Measurements from ENCODE around the gene MYT1. TPM values are rescaled to one million over a fixed set of nuclear protein-coding genes. Genes with fewer than 3 reads are reported as not detected.

Gene MYT1
- polyA plus RNA-seq, 3 donors = not detected

DNA sequence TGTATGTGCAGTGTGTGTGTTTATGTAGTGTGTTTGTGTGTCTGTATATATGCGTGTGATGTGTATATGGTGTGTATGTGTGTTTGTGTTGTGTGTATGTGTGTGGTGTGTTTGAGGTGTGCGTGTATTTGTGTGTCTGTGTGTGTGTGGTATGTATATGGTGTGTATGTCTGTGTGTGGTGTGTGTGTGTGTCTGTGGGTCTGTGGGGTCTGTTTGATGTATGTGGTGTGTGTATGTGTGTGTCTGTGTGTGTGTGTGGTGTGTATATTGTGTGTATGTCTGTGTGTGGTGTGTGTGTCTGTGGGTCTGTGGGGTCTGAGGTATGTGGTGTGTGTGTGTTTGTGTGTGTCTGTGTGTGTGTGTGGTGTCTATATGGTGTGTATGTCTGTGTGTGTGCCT is 10.8 kb upstream of the MYT1 start:
- Histone ChIP-seq H3K4me3 (replicated peaks in 1 of 3; ENCODE audit: low read depth in 2 of 3, low read length in 3 of 3) (no peak overlapping the region), H3K79me2 (ENCODE audit: insufficient read depth, low read length) (no peaks in the 10 kb centered on the region), H4K20me1 (ENCODE audit: insufficient read depth, low read length) (no peaks in the 10 kb centered on the region), H3K36me3 (replicated peaks in 1 of 2; ENCODE audit: control insufficient read depth in 1 of 2, insufficient read depth in 2 of 2, low read length in 2 of 2) (no peaks in the 10 kb centered on the region), H3K4me2 (replicated peaks; ENCODE audit: extremely low read depth, low read length, poor library complexity, severe bottlenecking) (no peak overlapping the region), H3K9ac (ENCODE audit: insufficient read depth, low read length, poor library complexity, severe bottlenecking) (no peak overlapping the region), H3K27ac (ENCODE audit: low read depth in 1 of 2, low read length in 2 of 2) (no peak overlapping the region), H2AFZ (ENCODE audit: insufficient read depth, low read depth, low read length, poor library complexity, severe bottlenecking) (no peak overlapping the region), H3K27me3 (ENCODE audit: control insufficient read depth in 2 of 2, insufficient read depth in 2 of 2, low read length in 2 of 2) (no peaks in the 10 kb centered on the region), H3K4me1 (ENCODE audit: control insufficient read depth in 1 of 2, insufficient read depth in 2 of 2, low read length in 2 of 2) (no peaks in the 10 kb centered on the region), H3K9me3 (replicated peaks in 1 of 2; ENCODE audit: control insufficient read depth in 1 of 2, insufficient read depth in 1 of 2, low read length in 2 of 2) (peaks cover 4 to 12% of the 10 kb centered on the region in 2 donors)
- no peak for DNase-seq
- no peak for TF ChIP-seq CTCF (IDR thresholded peaks at IDR 0.05)
- 69% methylated on average over 2 of the region's 2 CpGs for WGBS (ENCODE audit: insufficient coverage)
- Mint-ChIP-seq H3K27ac (no peak overlapping the region), H3K9me3 (peaks cover 0 to 8% (median 2%) of the 10 kb centered on the region in 7 donors), H3K4me1 (no peaks in the 10 kb centered on the region), H3K4me3 (no peak overlapping the region), H3K27me3 (ENCODE audit: low read depth in 3 of 3) (peaks cover 0 to 7% (median 1%) of the 10 kb centered on the region in 3 donors), H3K36me3 (no peaks in the 10 kb centered on the region)
- intact Hi-C loops (cut with micrococcal nuclease) = no loop called here

DNA sequence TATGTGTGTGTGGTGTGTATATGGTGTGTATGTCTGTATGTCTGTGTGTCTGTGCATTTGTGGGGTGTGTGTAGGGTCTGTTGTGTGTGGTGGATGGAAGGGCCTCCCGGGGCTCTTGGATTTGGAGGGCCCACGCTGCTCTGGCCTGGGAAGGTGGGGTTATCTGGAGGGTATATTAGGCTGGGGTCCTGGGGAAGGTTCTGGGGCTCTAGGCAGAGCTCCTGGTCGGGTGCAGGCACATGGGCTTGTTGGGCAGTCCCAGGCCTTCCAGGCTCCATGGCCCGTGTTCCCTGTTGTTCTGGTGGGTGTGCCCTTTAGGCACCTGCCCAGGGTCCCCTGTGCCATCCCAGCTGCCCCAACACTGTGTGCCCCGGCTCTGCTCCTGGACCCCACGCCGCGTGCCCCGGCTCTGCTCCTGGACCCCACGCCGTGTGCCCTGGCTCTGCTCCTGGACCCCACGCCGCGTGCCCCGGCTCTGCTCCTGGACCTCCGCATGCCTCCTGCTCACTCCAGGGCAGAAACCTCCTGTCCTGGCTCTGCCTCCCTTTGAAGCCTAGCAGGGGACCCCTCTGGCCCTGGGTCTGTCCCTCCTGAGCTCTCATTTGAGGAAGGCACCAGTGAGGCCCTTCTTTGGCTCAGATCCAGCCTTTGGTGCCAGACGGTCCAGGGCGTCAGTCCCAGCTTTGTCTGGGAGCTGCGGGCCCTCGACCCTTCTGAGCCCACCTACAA is 10.2 kb upstream of the MYT1 start:
- Histone ChIP-seq H3K4me3 (replicated peaks in 1 of 3; ENCODE audit: low read depth in 2 of 3, low read length in 3 of 3) (no peak overlapping the region), H3K9me3 (replicated peaks in 1 of 2; ENCODE audit: control insufficient read depth in 1 of 2, insufficient read depth in 1 of 2, low read length in 2 of 2) (peaks cover 4 to 11% of the 10 kb centered on the region in 2 donors), H3K36me3 (replicated peaks in 1 of 2; ENCODE audit: control insufficient read depth in 1 of 2, insufficient read depth in 2 of 2, low read length in 2 of 2) (no peaks in the 10 kb centered on the region), H3K9ac (ENCODE audit: insufficient read depth, low read length, poor library complexity, severe bottlenecking) (no peak overlapping the region), H3K4me2 (replicated peaks; ENCODE audit: extremely low read depth, low read length, poor library complexity, severe bottlenecking) (no peak overlapping the region), H3K4me1 (ENCODE audit: control insufficient read depth in 1 of 2, insufficient read depth in 2 of 2, low read length in 2 of 2) (no peaks in the 10 kb centered on the region), H3K79me2 (ENCODE audit: insufficient read depth, low read length) (no peaks in the 10 kb centered on the region), H4K20me1 (ENCODE audit: insufficient read depth, low read length) (no peaks in the 10 kb centered on the region), H2AFZ (ENCODE audit: insufficient read depth, low read depth, low read length, poor library complexity, severe bottlenecking) (no peak overlapping the region), H3K27ac (ENCODE audit: low read depth in 1 of 2, low read length in 2 of 2) (no peak overlapping the region), H3K27me3 (ENCODE audit: control insufficient read depth in 2 of 2, insufficient read depth in 2 of 2, low read length in 2 of 2) (no peaks in the 10 kb centered on the region)
- Mint-ChIP-seq H3K4me1 (no peaks in the 10 kb centered on the region), H3K27ac (no peak overlapping the region), H3K4me3 (no peak overlapping the region), H3K27me3 (ENCODE audit: low read depth in 3 of 3) (peaks cover 1 to 7% (median 2%) of the 10 kb centered on the region in 3 donors), H3K9me3 (peaks cover 0 to 8% (median 3%) of the 10 kb centered on the region in 7 donors), H3K36me3 (no peaks in the 10 kb centered on the region)
- 94% methylated on average over 18 of the region's 20 CpGs for WGBS (ENCODE audit: insufficient coverage)
- DNase-seq = no peak
- TF ChIP-seq CTCF (IDR thresholded peaks at IDR 0.05) = no peak
- intact Hi-C loops (cut with micrococcal nuclease) = no loop called here

All from CD14-positive monocyte (primary cell).